DND-41 (cell line): ENCODE results near the gene OBSCN.

Experiments used
- ATAC-seq: fragments of 200-7000 bp; cut with Tn5 transposase; 3 replicates; pipeline ENCODE4 v1.9.1; 2021; ENCODE audit warnings: low read depth; ENCODE audit not compliant: insufficient read depth
- DNase-seq: peaks from one replicate; pipeline ENCODE4 v3.0.0-alpha.2; 2020
- H2AFZ ChIP-seq: 2 replicates; pipeline ENCODE4 v1.6.0; 2012; ENCODE audit warnings: low read depth, low read length
- H3K27ac ChIP-seq: 2 replicates; pipeline ENCODE4 v1.5.1; 2012; ENCODE audit warnings: low read length, inconsistent platforms
- H3K27me3 ChIP-seq: fragments of 200-600 bp; sonication (generic); 2 replicates; pipeline ENCODE4 v1.6.0; 2012; ENCODE audit warnings: low read length, mild to moderate bottlenecking, inconsistent platforms; ENCODE audit not compliant: insufficient read depth, poor library complexity
- H3K36me3 ChIP-seq: 2 replicates; pipeline ENCODE4 v1.5.1; 2012; ENCODE audit warnings: low read length, inconsistent platforms; ENCODE audit not compliant: insufficient read depth
- H3K4me1 ChIP-seq: 2 replicates; pipeline ENCODE4 v1.5.1; 2012; ENCODE audit warnings: mild to moderate bottlenecking, low read length; ENCODE audit not compliant: insufficient read depth
- H3K4me2 ChIP-seq: 2 replicates; pipeline ENCODE4 v1.6.0; 2012; ENCODE audit warnings: mild to moderate bottlenecking, moderate library complexity, low read length, inconsistent platforms; ENCODE audit not compliant: insufficient read depth
- H3K4me3 ChIP-seq, 2 experiments: fragments of 200-600 bp in 1 of 2; shearing (Covaris generic) in 1 of 2; 2 replicates each; pipeline ENCODE4 v1.5.1; 2012 to 2016; ENCODE audit warnings: inconsistent platforms in 2 of 2, low read length in 2 of 2, mild to moderate bottlenecking in 2 of 2, low read depth in 1 of 2, moderate library complexity in 1 of 2
- H3K79me2 ChIP-seq: 2 replicates; pipeline ENCODE4 v1.6.0; 2012; ENCODE audit warnings: low read length, inconsistent platforms; ENCODE audit not compliant: insufficient read depth
- H3K9ac ChIP-seq: 2 replicates; pipeline ENCODE4 v1.6.0; 2012; ENCODE audit warnings: low read depth, mild to moderate bottlenecking, inconsistent platforms, low read length, moderate library complexity
- H3K9me3 ChIP-seq: 2 replicates; pipeline ENCODE4 v1.5.1; 2012; ENCODE audit warnings: low read length, moderate library complexity, mild to moderate bottlenecking, inconsistent platforms; ENCODE audit not compliant: insufficient read depth, severe bottlenecking
- H4K20me1 ChIP-seq: 2 replicates; pipeline ENCODE4 v1.6.0; 2012; ENCODE audit warnings: low read length; ENCODE audit not compliant: insufficient read depth
- CTCF ChIP-seq: IDR thresholded peaks from 2 replicates; pipeline ENCODE4 v1.5.1; 2012; ENCODE audit warnings: borderline replicate concordance, low read length, moderate library complexity, mild to moderate bottlenecking; ENCODE audit not compliant: poor library complexity, severe bottlenecking; ENCODE audit errors: extremely low read depth
- EZH2 ChIP-seq: IDR thresholded peaks from 3 replicates; pipeline ENCODE4 v1.6.1; 2012; ENCODE audit warnings: borderline replicate concordance, low read depth, mild to moderate bottlenecking, moderate library complexity, low read length, inconsistent platforms; ENCODE audit not compliant: severe bottlenecking

OBSCN gene

GRCh38 chr1:228231189-228231588 is 23.3 kb downstream of the OBSCN start:
- Histone ChIP-seq H3K4me3 (no peak overlapping the region), H3K9me3 (peaks cover 15% of the 10 kb centered on the region), H3K4me2 (no peak overlapping the region), H3K4me1 (no peaks in the 10 kb centered on the region), H4K20me1 (no peaks in the 10 kb centered on the region), H3K27me3 (no peaks in the 10 kb centered on the region), H2AFZ (no peak overlapping the region), H3K79me2 (no peaks in the 10 kb centered on the region), H3K27ac (no peak overlapping the region), H3K36me3 (peaks cover 64% of the 10 kb centered on the region), H3K9ac (no peak overlapping the region)
- ATAC-seq (no peak), DNase-seq (no peak)
- TF ChIP-seq CTCF: no peak
- TF ChIP-seq EZH2: no peak

GRCh38 chr1:228233136-228233535 is 25.3 kb downstream of the OBSCN start:
- DNase-seq (no peak), ATAC-seq (no peak)
- H3K9ac ChIP-seq: no peak overlapping the region
- no peak overlapping the region for H2AFZ ChIP-seq
- no peak overlapping the region for H3K4me3 ChIP-seq
- H3K4me1 ChIP-seq: no peaks in the 10 kb centered on the region
- TF ChIP-seq EZH2 (no peak), CTCF (no peak)
- no peak overlapping the region for H3K4me2 ChIP-seq
- H3K79me2 ChIP-seq: no peaks in the 10 kb centered on the region
- H3K27ac ChIP-seq: no peak overlapping the region
- no peaks in the 10 kb centered on the region for H4K20me1 ChIP-seq
- H3K9me3 ChIP-seq: peaks cover 25% of the 10 kb centered on the region
- no peaks in the 10 kb centered on the region for H3K27me3 ChIP-seq
- H3K36me3 ChIP-seq: peaks cover 61% of the 10 kb centered on the region

- Histone ChIP-seq H3K36me3 (peaks cover 69% of the 10 kb centered on the region), H3K9me3 (peaks cover 39% of the 10 kb centered on the region), H4K20me1 (no peaks in the 10 kb centered on the region), H3K4me2 (no peak overlapping the region), H3K79me2 (no peaks in the 10 kb centered on the region), H2AFZ (no peak overlapping the region), H3K9ac (no peak overlapping the region), H3K27me3 (no peaks in the 10 kb centered on the region), H3K4me3 (no peak overlapping the region), H3K27ac (no peak overlapping the region), H3K4me1 (no peaks in the 10 kb centered on the region)
- TF ChIP-seq CTCF: no peak
- no peak for TF ChIP-seq EZH2
- ATAC-seq (no peak), DNase-seq (no peak)
These were observed 27.1 kb downstream of the OBSCN start for GRCh38 chr1:228234921-228235320.

GRCh38 chr1:228236744-228237143 is 28.9 kb downstream of the OBSCN start:
- H3K9me3 ChIP-seq: peaks cover 55% of the 10 kb centered on the region
- H3K36me3 ChIP-seq: peaks cover 81% of the 10 kb centered on the region
- H3K4me2 ChIP-seq: no peak overlapping the region
- H3K27ac ChIP-seq: no peak overlapping the region
- no peaks in the 10 kb centered on the region for H4K20me1 ChIP-seq
- DNase-seq: no peak
- H3K9ac ChIP-seq: no peak overlapping the region
- H2AFZ ChIP-seq: no peak overlapping the region
- H3K27me3 ChIP-seq: no peaks in the 10 kb centered on the region
- no peaks in the 10 kb centered on the region for H3K79me2 ChIP-seq
- TF ChIP-seq CTCF: peak; percentile 37
- TF ChIP-seq EZH2: no peak
- ATAC-seq: no peak
- H3K4me3 ChIP-seq: no peak overlapping the region
- no peaks in the 10 kb centered on the region for H3K4me1 ChIP-seq
